DMS 273 (cell line): ENCODE results near the gene SLC25A48.
"Not testable (repeated sequence)": the region's sequence is repeated elsewhere in the genome, so short reads cannot be mapped to it uniquely, and the experiment has no call there.

Source experiments
- DNase-seq: peaks from one replicate; lab custom pipeline; 2025; ENCODE audit not compliant: unreplicated experiment; lab: John Stamatoyannopoulos, UW

The SLC25A48 gene

DNA sequence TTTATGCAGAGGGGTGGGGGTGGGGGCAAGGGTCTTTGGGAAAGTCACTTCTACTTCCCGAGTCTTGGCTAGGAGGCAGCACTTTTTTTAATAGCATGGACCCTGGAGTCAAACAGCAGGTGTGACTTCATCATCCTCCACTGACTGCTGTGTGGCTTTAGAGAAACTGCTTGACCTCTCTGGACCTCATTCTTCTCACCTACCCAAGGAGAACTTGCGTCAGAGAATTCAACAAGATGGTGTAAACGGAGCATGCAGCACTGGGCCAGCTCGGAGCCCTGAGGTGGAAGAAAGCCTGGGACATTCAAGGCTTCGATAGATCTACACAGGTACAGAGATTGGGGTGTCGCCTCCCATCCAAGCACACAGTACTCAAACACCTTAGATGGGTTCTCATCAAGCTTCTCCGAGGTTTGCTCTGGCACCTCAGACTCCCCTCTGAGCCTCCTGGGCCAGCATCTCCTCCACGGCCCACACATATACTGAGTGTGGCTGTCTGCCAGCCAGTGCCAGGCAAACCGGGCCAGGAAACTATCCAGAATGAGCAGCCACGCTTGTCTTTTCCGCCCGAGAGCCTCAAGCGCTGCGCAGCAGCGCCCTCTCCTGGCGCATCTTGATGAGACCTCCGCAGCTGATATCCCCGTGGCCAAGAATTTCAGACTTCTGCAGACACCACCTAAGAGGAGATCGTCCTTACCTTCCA lies 4.6 kb upstream of the SLC25A48 start:
- peak; percentile 95 for DNase-seq

DNA sequence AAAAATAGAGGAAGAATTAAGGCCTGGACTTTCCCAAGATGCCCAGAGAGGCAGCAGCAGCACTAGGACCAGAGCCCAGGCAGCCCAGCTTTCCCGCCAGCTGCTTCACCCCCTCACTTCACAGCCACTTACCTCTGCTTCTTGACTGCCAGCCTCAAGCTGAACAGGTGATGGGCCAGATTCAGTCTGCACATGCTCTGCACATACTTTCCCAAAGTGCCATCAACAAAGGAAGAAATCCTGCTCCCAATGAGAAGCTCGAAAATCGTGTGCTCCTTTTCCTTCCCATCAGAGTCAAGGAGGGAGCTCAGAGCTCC lies 4.1 kb upstream of the SLC25A48 start:
- no peak for DNase-seq

DNA sequence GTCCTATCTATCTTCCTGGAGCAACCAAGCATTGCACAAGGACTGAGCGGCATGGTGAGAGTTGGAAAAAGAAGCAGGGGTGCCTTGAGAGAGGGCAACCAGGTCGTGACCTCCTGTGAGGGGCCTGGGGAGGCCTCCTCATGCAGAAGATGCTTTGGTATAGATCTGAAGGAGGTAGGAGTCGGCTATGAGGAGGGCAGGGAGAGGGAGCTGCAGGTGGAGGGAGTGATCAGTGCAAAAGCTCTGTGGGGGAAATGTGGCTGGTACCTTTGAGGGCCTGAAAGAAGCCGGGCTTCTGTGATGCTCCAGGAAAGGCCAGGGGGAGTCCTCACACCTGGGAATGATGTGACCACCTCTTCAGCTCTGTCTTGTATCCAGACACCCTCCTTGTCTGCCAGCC lies 3.6 kb upstream of the SLC25A48 start:
- DNase-seq: no peak

DNA sequence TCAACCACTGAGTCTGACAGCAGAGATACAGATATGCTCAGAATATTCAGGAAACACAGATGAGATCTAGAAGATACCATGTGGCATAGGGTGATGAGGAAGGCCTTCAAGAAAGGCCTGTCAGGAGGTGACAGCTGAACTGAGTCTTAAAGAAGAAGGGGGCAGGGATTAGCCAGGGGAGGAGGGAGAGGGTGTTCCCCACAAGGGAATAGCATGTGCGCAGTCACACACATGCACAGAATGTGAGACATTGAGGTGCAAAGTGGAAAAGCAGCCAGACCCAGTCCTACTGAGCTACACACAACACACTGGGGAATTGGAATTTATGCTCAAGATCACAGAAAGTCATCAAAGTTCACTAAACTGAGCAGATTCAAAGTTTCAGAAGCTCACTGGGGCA lies 3.0 kb upstream of the SLC25A48 start:
- DNase-seq: no peak

DNA sequence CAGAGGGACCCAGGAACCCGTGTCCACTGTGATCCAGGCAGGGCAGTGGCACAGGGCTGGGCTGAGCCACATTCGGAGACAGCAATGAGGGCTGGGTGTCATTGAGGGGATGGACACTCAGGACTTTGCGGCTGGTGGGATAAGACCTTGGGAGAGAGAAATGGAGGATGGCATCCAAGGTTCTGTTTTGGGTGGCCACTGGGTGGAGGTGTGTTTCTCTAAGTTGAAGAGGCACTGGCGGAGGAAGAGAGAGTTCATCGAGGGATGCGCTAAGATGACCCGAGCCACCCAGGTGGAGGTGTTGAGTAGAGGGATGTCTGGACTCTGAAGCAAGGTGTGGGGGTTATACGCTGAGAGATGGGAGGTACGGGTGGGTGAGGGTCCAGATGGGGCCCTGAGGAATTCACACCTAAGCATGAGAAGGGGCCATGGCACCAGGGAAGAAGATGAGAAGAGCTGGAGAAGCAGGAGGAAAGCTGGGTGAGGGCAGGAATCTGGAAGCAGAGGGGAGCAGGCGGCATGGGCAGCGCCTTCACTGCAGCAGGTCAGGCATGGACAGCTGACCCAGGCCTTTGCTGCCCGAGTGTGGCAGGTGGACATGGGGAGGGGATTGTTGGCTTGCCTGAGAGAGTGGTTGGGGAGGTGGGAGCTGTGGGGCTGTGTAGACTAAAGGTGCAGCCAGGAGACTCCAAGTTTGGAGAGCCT lies 2.5 kb upstream of the SLC25A48 start:
- no peak for DNase-seq

DNA sequence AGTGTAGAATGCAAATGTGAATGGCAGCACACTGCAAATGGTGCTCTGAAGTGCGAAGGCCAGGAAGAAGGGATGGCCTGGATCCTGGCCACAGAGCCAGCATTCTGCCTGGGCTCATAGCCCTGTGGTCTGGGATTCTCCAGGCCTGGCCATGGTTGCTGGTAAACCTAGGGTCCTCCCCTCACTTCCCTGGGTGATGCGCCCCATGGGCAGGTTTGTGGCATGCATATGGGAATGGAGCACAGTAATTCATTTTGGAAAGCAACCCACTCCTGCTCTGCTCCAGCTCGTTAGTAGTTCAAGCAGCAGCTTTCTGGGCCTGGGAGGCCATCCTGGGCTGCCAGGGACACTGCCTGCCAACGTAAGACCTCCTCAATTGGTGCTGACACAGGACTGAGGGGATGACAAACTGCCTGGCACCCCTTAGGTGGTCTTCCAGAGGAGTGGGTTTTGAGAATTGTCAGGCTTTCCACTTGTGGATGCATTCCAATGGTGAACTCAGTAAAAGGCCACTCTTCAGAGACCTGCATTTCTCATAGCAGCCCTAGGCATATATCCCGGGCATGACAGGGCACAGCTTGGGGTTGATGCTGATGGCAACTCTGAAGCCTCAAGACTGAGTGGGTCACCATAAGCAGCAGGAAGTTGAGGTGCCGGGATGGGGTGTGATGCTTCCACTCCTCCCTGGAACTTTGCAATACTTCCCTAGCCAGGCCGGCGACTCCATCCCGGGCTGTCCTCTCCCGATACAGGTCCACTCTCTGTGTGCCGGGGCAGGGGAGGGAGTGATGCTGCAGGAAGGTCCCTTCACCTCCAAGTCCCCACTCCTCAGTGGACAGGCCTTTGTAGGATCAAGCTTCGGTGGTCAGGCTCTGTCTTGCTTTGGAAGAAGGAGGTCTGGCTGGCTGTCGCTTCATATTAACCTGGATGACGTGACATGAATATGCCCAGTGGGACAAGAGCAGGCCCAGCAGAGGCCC lies 1.2 kb upstream of the SLC25A48 start:
- DNase-seq: no peak

DNA sequence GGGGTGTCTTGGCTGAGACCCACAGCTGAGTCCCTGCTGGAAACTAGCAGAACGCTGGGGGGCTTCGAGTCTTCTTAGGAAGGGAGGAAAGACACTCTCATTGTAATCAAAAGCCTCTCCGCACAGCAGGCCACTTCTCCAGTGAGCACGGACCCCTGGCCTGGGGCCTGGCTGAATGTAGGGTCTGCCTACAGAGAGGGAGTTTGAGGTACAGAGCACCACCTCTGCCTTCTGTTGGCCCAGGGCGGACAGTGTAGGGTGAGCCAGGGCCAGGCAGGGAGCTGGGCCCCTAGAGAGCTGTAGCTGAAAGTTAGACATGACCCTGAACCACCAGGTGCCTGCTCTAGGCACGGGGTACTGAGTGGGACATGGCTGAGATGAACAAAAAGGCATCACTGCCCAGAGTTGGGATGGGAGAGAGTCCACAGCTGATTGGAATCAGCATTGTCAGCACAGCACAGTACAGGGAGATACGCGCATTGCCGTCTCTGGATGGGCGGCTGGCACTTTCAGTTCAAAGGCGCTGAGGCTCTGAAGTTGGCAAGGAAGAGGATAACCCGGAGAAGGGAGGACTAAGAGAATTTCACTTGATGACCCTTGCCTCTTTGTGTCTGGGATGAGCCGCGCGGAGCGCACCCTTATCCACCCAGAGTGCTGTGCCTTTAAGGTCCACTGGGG lies 363 bp upstream of the SLC25A48 start:
- no peak for DNase-seq

DNA sequence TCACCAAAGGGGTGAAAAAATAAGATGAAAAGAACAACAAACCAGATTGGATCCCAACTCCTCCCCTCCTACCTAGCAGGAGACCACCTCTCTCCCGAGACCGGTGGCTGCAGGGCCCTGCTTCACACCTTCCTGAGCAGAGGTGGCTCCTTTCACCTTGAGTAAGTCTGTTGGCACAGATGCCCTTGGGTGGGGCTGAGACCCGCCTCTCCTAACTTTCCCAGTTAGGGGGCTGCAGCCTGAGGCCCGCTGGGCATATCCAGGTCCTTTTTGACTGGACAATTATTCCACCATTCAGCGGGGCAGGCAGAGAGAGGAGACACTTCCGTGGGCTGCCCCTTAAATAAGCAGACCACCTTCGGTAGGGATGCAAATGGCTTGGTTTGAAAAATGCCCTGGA lies 1.3 kb downstream of the SLC25A48 start:
- DNase-seq: no peak

DNA sequence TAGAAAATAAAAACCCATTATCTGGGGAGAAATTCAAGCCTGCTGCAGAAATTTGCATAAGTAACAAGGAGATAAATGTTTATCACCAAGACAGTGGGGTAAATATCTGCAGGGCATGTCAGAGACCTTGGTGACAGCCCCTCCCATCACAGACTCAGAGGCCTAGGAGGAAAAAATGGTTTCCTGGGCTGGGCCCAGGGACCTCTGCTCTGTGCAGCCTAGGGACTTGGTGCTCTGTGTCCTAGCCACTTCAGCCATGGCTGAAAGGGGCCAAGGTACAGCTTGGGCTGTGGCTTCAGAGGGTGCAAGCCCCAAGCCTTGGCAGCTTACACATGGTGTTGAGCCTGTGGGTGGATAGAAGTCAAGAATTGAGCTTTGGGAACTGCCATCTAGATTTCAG lies 3.9 kb downstream of the SLC25A48 start:
- not testable (repeated sequence) for DNase-seq

DNA sequence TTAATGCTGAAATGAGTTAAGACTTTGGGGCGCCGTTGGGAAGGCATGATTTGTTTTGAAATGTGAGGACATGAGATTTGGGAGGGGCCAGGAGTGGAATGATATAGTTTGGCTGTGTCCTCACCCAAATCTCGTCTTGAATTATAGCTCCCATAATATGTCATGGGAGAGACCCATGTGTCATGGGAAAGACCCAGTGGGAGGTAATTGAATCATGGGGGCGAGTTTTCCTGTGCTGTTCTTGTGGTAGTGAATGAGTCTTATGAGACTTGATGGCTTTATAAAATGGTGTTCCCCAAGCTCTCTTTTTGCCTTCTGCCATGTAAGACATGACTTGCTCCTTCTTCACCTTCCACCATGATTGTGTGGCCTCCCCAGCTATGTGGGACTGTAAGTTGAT lies 5.1 kb downstream of the SLC25A48 start:
- DNase-seq: no peak

DNA sequence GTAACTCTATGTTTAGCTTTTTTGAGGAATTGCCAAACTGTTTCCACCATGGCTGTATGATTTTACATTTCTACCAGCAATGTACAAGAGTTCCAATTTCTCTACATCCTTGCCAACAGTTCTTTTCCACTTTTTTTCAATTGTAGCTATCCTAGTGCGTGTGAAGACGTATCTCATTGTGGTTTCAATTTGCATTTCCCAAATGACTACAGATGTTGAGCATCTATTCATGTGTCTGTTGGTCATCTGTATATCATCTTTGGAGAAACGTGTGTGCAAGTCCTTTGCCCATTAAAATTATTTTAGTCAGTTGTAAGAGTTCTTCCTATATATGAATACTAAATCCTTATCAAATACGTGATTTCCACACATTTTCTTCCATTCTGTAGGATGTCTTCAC lies 6.5 kb downstream of the SLC25A48 start:
- no peak for DNase-seq

DNA sequence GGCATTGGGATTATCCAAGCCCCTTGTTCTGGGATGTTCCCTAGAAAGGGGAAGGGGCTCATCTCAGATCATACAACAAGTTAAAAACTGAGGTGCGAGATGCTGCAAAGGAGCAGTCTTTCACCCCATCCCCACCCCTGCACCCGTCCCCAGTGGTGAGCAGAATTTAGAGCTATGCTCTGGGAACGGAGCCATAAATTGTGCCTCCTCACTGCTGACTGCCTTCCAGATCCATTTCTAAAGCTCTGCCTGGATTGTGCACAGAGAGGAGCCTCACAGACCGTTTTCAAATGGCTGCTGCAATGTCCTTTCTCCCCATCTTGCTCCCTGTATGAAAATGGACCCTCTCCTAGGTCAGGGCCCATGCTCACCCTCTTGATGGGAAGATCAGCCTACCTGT lies 8.3 kb downstream of the SLC25A48 start:
- DNase-seq: no peak

DNA sequence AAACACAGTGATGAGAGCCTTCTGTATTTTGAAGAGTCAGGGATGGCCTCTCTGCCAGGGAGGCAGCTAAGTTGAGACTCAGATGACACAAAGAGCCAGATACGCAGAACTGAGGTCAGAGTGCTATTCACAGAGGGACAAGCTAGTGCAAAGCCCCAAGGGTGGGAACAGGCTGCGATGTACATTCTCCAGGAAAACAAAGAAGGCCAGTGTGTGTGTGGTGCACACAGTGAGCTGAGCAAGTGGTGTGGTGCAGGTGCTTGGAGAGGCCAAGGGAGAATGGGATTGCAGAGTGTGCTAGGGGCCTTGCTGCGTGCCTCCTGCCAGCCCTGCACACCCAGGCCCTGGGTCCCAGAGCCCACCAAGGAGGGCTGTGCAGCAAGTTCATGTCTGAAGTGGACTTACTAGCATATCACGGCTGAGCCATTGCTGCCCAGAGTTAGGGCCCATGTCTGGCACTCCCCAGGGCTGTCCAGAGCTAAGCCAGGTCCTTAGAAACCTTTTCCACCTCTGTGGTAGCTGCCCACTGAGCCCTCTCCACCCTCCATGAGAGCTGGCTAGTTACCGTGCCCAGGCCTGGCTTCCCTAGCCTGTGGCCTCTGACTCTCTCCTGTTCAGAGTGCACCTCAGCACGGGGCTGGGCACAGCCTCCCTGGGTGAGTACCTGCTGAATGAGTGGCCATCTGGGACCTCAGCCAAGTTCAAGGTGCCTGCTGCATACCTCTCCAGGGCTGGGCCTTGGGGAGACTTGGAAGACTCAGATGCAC lies 9.3 kb downstream of the SLC25A48 start:
- no peak for DNase-seq

DNA sequence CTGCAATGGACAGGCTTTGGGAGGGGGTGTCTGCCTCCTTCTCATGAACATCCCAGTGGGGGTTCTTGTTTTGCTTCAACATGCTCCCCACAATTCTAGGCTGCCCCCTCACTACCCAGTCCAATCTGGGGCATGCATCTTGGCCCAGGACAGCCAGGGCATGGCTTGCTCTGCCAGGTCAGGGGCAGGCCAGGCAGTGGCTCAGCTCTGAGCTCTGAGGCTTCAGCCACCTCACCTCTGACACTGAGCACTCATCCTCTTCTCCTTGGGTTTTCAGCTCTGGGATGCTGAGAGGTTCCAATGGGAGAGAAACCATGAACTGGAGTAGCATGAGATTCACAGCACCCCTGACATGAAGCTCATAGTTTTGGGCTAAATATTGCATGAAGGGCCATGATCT lies 11.8 kb downstream of the SLC25A48 start:
- no peak for DNase-seq

DNA sequence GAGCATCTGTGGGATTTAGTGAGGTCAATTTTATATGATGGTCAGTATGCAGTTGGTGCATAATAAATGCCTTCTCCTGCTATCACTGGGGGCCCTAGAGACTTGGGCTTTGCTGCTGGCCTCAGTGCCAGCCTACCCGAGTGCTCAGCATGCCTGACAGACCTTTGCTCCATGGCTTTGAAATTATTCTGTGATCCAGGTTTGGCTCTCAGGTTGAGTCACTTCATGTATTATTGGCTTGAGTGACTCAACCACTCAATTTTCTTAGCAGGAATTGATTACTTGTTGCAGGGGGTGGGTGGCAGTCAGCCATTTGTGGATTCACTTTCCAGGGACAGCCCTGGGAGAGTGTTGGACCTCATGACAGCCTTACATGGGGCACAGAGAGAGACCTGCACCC lies 13.5 kb downstream of the SLC25A48 start:
- no peak for DNase-seq

DNA sequence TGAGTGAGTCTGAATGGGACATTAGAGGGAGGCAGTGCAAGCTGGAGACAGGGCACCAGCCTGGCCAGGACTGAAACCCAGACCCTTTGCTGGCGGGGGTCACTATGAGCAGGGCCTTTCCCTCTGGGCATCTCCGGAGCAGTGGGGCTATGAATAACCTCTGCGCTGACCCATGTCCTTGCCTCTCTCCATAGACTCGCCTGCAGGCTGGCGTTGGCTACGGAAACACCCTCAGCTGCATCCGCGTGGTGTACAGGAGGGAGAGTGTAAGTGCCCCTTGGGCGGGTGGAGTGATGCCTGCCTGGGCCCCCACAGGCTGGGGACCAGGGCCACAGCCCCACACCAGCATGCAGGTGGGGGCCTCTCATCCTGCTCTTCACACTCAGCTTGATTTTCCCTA lies 15.8 kb downstream of the SLC25A48 start:
- no peak for DNase-seq

DNA sequence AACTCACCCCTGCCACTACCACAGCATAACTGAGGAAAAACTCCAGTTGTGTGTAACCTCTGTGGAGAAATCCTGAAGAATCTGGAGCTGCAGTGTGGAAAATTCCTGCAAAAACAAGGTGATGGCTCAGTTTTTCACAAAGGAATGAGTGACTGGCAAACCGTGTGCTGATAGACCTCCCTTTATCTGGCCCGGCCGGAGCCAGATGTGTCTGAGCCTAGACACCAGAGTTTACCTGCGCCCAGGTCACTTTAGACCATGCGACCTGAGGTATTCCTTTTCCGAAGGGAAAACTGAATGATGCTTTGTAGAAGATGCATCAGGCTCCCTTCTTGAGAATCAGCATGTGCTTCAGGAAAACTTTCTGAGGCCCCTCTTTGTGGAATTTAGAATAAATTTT lies 16.2 kb downstream of the SLC25A48 start:
- DNase-seq: no peak

DNA sequence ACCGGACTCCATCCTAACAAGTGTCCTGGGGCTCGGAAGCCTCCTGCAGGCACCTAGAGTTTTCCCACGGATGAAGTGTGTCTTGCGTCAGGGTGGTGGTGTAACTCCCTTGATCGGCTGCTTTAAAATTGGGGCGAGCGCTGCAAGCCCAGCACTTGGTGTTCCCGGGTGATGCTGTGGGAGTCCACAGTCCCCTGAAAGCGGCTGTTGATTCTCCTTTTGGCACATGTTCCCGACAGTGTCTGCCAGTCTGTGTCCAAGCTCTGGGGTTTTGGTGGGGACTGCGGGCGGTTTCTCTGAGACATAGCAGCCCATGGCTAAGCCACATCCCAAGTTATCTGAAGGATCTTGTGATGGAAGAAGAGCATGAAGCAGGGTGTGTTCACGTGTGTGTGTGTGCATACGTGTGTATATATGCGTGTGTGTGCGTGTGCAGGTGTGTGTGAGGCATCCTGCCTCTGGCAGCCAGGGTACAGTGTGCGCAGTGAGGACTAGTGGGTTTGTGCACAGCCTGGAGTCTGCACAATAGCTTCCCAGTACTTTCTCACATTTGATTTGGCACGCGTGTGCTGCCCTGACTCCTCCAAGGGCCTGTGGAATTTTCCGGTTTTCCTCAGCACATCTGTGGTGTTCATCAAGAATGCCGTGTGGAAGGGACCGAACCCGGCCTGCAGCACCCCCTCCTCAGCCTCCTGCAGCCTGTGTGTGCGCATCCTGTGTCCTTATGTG lies 16.9 kb downstream of the SLC25A48 start:
- DNase-seq: no peak

DNA sequence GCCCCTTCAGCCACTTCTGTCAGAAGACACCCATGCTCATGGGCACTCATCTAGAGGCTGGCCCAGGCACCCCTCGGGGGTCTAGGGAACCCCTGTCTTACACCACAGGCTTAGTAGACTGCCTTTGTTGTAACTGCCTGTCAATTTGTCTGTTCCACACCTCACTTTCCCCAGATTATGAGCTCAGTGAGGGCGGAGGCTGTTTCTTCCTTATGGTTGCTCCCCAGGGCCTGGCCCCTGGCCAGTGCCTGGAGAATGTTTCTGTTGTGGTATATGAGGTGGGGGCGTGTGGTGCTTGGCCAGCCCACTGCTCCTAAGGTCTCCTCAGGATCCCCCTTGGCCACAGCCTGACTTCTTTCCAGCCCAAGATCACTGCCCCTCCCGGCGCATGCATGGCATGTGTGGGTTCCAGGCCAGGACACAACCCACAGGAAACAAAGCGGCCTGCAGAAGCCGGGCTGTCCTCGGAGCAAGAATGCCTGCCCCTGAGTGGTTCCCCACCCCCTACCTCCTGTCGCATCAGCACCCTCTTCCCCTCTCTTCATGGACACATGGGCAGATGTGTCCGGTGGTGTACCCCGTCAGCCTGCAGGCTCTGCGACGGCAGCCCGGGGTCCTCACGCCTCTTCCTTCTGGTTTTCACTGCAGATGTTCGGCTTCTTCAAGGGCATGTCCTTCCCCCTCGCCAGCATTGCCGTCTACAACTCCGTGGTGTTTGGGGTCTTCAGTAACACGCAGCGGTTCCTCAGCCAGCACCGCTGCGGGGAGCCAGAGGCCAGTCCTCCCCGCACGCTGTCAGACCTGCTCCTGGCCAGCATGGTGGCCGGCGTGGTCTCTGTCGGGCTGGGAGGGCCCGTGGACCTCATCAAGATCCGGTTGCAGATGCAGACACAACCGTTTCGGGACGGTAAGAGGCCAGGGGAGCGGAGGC lies 17.7 kb downstream of the SLC25A48 start:
- no peak for DNase-seq
